ENCODE measurements around the gene PRDM1.

Gene PRDM1

DNA sequence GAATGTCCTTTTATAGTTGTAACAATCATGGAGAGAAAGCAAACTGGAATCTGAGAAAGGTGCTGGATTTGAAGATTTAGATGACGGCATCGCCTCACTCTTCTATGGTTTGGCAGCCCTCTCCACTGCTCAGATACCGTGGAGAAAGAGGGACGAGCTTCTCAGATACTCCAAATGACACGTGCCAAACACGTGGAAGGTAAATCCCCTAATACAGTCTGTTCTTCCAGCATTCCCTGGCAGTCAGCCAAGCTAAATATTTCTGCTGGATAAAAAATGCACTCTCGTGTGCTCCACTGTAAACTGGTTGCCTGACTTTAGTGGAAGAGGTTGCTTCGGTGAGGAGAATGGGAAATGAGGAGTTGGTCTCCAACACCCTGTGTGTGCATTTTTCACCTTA lies 16.7 kb upstream of the PRDM1 start:
- DNase-seq (ENCODE audit: low spot score) = peak; percentile 29

DNA sequence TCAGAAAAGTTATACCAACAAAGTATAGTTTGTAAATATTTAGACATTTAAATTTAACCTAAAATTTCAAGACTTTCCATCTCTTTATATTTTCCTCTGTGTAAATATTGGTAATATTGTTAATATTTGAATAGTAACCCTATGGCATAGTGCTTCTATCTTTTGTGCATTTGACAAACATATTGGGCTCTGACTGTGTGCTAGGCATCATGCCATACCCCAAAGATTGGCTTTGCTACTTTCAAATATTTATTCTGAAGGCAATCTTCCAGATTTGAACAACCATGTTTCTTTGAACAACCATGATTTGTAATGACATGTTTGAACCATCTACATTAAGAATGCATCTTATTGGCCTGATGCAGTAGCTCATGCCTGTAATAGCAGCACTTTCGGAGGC lies 15.5 kb upstream of the PRDM1 start:
- no peak for FAIRE-seq
- no peak for DNase-seq (ENCODE audit: low spot score)

More for the DNA sequence above, 16.7 kb upstream of the PRDM1 start:
- no peak for FAIRE-seq

DNA sequence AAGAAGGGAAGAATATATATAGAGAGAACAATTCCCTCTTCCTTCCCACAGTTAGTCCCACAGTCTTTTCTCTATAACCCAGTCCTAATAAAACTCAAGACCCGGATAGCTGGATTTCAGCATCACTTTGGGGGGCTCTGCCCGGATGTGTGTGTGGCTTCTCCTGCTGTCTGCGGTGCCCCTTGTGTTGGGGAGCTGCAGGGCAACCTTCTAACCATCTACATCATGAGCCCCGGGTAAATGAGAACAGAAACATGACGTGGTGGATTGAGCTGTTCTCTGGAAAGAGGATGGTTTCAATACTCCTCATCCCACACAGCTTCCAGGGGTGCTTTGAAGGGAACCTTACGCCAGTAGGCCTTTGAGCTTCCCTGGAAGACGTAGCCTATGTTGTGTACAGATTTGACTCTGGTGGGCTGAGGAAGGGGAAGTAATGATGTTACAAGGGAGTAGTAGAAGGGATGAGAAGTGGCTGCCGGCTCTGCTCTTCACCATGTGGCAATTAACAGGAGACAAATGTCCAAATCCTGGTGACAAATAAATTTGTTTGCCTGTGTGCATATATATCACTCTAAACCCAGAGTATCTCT lies 13.5 kb upstream of the PRDM1 start:
- no peak for DNase-seq (ENCODE audit: low spot score)
- no peak for FAIRE-seq

DNA sequence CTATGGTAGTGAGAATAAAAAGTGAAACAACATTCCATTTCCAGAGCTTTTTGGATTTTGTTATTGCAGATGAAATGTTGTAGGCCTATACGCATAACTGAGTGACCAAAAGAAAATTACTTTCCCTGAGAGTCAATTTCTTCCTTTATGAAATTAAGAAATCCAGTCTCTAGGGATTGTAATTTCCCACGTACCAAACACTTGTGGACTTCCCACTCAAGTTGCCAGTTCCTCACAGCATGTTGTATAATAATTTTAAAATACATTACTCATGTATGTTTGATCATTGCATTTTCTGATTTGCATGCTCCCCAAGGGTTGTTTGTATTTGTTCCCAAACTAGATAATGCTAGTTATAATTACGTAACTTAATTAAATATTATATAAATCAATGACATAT lies 12.0 kb upstream of the PRDM1 start:
- no peak for FAIRE-seq
- no peak for DNase-seq (ENCODE audit: low spot score)

DNA sequence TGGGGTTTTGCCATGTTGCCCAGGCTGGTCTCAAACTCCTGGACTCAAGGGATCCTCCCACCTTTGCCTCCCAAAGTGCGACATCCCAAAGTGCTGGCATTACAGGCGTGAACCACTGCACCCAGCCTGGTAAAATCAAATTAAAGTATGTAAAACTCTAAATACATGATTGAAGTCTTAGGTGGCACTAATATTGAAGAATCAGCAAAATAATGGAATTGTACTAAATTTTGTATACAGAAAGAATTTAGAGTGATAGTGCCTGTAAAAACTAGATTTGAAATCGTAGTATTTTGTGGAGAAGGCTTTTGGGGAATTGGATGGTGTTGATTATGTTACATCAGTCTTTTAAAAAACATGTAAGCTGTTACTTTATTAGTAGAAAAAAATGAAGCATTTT lies 10.0 kb upstream of the PRDM1 start:
- DNase-seq (ENCODE audit: low spot score) = no peak
- FAIRE-seq = no peak

DNA sequence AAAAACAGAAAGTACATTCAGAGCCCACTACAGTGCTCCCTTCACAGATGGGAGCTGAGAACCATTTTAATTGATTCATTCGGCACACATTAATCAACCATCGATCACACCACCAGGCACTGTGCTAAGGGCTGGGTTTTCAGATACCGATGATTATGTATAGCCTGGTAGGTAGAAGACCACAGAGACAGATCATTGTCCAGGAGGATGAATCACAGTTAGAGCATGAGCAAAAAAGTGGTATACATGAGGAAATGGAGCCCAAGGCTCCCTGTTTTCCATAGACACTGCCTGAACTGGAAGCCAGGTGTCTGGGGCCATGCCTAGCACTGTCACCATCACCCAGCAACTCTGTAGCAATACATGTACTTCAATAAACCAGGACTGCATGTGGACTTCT lies 9.0 kb upstream of the PRDM1 start:
- no peak for FAIRE-seq
- no peak for DNase-seq (ENCODE audit: low spot score)

DNA sequence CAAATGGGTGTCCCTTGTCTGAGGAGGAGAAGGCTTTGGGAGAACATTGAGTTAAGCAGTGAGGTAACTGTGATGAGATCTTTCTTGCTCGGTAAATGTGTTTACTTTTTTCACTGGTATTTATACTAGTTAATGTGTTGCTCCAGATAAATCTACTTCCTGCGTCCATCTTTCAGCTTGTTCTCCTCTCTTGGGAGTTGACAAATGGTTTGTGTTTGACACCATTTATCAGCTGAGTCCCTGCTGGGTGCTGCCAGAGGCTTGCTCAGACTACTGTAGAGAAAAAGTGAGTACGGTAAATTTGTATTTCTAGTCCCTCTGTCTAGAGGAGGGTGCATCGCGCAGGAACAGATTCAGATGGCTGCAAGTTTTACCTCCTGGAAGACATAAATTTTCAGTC lies 8.3 kb upstream of the PRDM1 start:
- no peak for FAIRE-seq
- no peak for DNase-seq (ENCODE audit: low spot score)

DNA sequence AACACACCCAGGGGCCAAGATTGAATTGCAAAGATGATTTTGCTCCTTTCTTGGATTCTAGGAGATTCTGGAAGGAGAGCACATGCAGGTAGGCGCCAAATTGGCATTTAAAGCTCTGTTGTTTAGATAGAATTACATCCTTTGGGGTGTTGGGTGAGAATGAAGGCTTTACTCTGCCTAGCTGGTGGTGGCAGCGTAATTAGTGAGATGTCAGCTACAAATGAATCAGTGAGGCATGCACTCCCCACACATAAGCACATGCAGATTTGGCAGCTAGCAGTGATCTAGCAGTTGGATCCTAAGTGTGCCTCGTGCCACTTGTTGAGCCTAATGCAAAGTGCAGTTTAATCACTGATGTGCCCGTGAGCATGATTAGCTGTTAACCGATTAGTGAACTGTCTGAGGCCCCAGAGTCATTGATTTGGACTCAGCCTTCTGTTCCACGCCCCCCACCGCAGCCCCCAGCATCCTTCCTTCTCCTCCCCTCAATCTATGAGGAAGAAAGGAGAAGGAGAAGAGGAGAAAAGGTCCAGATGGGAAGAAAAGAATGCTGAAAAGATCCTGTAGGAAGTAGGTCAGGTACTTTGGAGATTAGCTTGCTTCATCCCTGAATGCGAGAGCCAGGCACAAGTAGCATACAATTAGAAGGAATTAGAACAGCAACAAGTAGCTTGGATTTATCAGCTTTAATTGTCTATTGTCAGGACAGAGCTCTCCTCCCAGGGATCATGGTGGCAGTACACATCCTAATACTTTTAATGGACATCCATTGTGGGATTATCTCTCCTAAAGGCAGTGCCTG lies 6.0 kb upstream of the PRDM1 start:
- FAIRE-seq (no peak), DNase-seq (ENCODE audit: low spot score) (no peak)

DNA sequence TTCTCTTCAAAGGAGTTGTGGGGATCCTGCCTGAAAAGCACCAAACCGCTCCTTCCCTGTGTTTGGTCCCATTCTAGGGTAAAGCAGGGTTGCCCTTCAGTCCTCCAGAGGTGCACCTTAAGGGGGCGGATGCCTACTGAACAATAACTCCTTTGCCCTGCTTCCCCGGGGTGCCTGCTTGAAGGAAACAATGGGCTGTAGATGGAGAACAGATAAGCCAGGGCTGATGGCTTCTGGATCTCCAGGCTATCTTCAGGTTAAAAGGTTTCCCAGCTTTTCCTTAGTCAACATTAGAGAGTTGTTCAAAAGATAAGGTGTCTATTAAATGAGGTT lies 5.4 kb upstream of the PRDM1 start:
- DNase-seq (ENCODE audit: low spot score) = no peak
- FAIRE-seq = no peak

DNA sequence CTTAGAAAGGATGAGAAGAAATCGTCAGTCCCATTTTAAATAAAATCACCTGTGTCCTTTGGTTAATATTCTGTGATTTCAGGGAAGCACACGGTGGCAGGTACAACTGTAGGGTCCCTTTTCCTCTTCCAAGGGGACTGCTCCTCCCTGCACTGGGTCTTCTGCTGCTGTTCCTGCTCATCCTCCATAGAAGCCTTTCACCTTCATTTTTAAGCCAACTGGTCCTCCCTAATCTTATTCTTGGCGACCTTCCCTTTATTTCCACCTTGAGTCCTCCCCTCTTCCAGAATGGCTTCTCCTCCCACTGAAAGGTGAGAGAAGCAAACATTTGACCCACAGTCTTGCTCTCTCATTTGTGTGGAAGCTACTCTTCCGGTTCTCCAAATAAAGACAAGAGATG lies 4.4 kb upstream of the PRDM1 start:
- DNase-seq (ENCODE audit: low spot score) = no peak

DNA sequence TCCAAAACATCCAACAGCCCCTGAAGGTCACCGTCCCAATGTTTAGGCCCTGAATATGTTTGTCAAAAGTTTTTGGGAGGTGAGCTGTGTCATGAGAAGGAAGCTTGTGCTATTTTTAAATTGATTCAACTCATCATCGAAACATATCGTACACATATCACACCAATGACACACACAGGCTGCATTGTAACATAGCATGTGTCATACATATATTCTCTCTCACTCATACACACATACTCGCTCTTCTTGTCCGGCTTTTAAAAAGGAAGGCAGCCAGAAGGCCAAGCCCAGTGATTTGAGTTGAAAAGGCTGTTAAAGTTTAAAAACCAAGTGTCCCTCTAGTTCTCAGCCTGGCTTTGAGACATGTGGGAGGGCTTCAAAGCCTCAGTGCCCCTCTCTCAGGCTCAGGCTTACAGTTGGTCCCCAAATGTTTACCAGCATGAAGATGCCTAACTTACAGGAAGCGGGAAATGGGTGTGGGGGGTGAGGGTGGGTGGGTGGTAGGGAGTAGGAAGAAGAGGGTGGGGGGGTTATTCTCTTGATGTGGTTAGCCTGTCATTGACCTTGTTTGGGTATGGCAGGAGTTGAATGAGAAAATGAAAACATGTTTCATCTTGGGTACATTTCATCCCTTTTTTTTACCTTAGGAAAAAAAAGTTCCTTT lies 3.3 kb upstream of the PRDM1 start:
- no peak for FAIRE-seq
- no peak for DNase-seq (ENCODE audit: low spot score)

More for the DNA sequence above, 4.4 kb upstream of the PRDM1 start:
- no peak for FAIRE-seq

DNA sequence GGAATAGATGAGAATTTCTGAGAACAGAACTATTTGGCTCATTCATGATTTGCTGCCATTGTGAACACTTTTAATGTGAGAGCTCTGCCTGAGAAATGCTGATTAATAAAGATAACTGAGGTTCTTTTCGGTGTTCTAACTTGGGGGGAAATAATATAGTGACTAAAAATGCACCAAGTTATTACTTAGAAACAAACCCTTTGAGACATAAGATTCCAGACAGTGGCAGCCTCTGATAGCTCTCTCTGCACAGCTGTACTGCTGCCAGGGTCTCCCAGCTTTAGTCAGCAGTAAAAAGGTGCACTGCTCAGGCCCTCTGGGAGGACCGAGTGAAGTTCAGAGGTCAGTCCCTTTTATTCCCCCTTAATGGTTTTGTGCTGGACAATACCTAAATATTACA lies 2.5 kb upstream of the PRDM1 start:
- no peak for DNase-seq (ENCODE audit: low spot score)
- no peak for FAIRE-seq

DNA sequence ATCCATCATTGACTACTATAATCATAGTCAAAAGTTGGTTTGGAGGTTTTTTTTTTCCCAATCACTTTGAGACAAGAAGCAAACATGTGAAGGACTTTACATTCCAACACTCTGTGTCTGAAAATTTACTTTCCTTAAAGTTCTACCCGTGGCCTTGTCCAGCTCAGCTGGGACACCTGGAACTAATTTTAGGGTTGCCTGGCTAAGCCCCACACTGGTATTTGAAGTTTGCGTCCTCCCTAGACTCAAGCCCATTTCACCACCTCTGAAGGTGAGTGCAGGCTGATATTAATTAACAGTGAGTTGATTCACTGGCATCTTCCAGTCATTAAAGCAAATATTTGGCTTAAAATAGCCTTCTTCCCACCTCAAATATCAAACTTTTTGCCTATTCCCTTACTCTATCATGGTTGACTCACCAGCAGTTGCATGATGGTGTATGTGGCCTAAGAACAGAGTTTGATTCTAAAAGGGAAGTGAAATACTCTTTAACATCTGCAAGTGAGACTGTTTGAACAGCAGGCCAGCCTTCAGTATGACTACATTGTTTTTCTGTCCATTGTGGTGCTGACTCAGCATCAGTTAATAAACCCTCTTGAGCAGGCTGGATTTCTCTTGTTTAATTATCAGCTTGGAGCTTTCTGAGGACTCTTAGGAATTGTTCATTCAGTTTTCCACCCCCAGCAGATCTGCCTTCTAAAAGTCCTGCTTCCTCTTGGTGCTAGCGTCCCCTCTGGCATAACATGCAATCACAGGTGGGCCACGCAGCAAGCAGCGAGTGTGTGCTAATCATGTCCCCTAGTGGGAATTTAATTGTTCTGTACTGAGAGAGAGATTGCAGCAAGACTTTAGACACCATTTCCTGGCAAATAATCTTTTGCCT lies 1.8 kb upstream of the PRDM1 start:
- DNase-seq (ENCODE audit: low spot score) (peak; percentile 22), FAIRE-seq (no peak)

DNA sequence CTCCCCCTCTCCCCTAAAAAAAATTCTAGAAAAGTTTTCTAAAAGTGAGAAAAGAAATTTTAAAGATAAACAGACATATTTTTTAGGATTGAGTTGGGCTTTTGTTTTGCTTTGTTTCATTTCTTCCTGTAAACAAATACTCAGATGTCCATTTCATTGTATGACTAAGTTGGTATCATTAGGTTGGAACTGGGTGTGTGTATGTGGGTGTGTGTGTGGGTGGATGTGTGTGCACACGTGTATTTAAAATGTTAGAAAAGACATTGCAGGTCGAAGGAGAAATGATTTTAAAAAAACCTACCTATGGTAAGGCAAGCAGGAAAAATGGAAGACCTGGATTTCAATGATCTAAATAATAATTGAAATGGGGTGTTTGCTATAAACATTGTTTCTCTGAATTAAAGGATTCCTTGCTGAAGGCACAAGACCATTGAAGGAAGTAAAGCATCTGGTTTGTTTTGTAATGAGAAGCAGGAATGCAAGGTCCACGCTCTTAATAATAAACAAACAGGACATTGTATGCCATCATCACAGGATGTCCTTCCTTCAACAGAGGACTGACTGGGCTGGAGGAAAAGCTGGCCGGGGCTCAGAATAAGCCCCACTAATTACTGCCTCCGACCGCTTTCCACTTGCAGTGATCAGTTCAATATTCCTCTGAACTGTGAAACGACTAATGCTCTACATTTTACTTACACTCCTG lies 996 bp upstream of the PRDM1 start:
- DNase-seq (ENCODE audit: low spot score) = no peak
- FAIRE-seq = no peak

DNA sequence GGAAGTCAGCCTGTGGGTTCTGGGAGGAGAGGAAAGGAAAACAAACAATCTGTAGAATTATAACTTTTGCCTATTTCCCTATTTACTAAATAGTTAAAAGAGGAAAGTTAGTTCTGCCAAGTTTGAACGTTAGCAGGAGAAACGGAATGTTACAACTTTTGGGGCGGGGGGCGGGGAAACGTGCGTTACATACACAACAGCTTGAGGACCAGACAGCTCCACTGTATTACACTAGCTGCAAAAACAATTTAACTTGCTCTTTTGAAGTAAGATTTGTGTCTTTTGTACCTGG lies 498 bp upstream of the PRDM1 start:
- FAIRE-seq (no peak), DNase-seq (ENCODE audit: low spot score) (no peak)

DNA sequence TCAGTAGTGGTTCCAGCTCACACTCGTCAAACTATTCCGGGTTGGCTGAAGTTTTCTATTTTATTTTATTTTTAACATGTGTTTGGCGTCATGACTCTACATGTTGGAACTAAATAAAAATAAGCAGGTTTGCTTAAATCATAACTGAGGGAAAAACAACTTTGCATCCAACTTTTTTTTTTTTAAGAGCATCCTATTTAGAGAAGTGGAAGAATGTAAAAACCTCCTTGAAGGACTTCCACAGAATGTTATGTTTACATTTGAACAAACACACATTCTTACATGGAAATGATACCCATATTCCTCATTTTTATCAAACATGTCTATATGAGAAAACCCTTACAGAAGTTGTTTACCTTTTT lies 659 bp downstream of the PRDM1 start:
- DNase-seq (ENCODE audit: low spot score) (no peak), FAIRE-seq (no peak)

DNA sequence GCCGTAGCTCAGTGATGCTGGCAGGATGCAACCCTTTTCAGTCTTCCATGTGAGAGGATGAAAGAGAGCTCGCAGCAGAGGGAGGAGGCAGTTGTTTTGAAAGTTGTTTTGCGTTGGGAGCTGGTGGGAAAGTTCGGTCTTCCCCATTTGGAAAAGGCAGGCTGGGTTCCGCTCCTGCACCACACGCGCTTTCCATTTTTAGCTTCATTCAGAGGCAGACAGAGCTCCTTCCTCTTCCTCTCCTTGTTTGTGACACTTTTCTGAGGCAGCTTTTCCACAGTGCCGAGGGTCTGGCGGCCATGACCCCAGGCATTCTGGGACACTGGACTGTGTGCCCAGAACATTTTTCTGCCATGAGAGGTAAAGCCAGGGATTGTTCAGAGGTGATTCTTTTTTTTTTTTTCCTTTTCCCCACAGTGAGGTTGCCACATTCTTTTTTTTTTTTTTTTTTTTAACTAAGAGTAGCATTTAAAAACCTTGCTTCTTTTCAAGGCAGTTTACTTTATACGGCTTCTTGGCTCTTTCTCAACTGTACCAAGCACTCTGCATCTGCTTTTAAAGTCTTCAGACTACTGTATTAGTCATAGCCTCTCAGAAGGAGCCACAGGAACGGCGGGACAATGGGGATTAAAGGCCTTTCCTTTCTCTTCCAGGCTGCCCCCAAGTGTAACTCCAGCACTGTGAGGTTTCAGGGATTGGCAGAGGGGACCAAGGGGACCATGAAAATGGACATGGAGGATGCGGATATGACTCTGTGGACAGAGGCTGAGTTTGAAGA lies 1.6 kb downstream of the PRDM1 start:
- DNase-seq (ENCODE audit: low spot score) = no peak
- FAIRE-seq = no peak

DNA sequence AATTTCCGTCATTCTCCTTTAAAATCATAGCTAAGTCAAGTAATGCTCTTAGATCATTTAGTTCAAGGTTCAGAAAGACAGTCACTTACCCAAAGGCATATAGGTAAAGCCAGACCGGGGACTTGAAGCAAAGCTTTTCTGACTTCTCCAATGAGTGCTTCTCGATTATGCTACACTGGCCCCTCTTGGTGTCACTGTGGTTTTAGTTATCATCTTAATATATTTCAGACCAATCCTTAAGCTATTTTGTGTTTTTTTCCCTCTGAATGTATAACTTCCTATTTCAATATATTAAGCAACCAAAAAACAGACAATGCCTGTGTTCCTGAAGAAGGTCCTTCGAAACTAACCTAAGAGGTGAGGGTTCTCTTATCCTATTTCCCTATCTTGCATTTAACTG lies 3.9 kb downstream of the PRDM1 start:
- FAIRE-seq (no peak), DNase-seq (ENCODE audit: low spot score) (no peak)

DNA sequence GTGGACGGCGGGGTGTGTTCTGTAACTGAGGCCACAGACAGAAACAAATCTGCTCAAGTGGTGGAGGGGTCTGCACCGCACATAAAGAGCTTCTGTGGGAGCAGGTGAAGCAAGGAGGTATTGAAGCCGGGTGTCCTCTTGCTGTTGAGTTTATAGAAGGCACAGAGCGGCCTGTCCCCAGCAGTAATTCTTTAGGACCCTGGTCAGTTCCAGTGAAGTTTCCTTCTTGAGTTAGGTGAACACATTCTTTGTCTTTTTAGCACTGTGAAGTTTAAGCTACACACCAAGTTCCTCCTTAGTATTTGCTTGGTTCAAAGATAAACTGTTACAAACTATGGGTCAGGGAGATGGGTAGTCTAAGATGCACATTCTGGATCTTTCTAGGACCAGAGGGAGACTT lies 6.1 kb downstream of the PRDM1 start:
- no peak for FAIRE-seq
- DNase-seq (ENCODE audit: low spot score) = no peak

DNA sequence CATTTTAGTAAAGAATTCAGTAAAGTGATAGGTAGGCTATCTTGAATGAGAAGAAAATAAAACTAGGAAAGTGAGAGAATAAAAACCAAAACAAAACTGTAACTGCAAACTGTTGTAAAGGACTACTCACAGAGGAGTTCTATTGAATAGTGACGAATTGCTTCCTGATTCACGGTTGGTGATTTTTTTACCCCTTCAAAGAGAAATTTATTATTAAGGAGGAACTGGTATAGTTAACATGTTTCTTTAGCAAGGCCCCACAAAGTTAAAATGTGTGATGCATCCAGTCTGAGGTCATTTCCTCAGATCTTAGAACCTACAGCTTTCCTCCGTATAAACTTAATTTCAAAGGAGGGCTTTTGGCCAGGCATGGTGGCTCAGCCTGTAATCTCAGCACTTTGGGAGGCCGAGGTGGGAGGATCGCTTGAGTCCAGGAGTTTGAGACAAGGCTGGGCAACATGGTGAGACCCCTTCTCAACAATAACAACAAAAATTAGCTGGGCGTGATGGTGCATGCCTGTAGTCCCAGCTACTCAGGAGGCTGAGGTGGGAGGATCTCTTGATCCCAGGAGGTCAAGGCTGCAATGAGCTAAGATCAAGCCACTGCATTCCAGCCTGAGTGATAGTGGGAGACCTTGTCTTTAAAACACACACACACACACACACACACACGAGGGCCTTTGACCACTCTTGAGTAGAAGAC lies 8.3 kb downstream of the PRDM1 start:
- no peak for FAIRE-seq
- DNase-seq (ENCODE audit: low spot score) = no peak

Measured in urothelium cell line (cell line).